ENCODE measurements around the gene DGUOK. TPM values are rescaled to one million over a fixed set of nuclear protein-coding genes. Genes with fewer than 3 reads are reported as not detected.

DGUOK gene
- total and polyA plus RNA-seq, 2 experiments from 2014 or later: 68.0 to 116 TPM

GRCh38 chr2:74005786-74006185 is 79.1 kb downstream of the DGUOK start:
- Histone ChIP-seq H3K9me2 (replicated peaks; ENCODE audit: insufficient read depth) (no peaks in the 10 kb centered on the region), H3K4me3 (no peak overlapping the region), H3K27ac (no peak overlapping the region), H4K20me1 (ENCODE audit: insufficient read depth, poor library complexity, severe bottlenecking) (peaks cover 93% of the 10 kb centered on the region), H3K4me1 (ENCODE audit: insufficient read depth) (peaks cover 30% of the 10 kb centered on the region), H3K9me3 (ENCODE audit: low read depth) (no peaks in the 10 kb centered on the region), H3K36me3 (replicated peaks; ENCODE audit: insufficient read depth, low read depth) (no peaks in the 10 kb centered on the region), H3K27me3 (no peaks in the 10 kb centered on the region), H3K4me2 (no peak overlapping the region), H3K79me2 (peaks cover 92% of the 10 kb centered on the region), H2AFZ (no peak overlapping the region)
- DNase-seq (ENCODE audit: low spot score): no peak
- 93% methylated on average over 8 of the region's 8 CpGs for WGBS (ENCODE audit: low lambda C conversion rate, missing lambda C conversion rate)
- TF ChIP-seq EZH2 (IDR thresholded peaks at IDR 0.05; ENCODE audit: borderline replicate concordance): no peak
- TF ChIP-seq, protein P1, sequence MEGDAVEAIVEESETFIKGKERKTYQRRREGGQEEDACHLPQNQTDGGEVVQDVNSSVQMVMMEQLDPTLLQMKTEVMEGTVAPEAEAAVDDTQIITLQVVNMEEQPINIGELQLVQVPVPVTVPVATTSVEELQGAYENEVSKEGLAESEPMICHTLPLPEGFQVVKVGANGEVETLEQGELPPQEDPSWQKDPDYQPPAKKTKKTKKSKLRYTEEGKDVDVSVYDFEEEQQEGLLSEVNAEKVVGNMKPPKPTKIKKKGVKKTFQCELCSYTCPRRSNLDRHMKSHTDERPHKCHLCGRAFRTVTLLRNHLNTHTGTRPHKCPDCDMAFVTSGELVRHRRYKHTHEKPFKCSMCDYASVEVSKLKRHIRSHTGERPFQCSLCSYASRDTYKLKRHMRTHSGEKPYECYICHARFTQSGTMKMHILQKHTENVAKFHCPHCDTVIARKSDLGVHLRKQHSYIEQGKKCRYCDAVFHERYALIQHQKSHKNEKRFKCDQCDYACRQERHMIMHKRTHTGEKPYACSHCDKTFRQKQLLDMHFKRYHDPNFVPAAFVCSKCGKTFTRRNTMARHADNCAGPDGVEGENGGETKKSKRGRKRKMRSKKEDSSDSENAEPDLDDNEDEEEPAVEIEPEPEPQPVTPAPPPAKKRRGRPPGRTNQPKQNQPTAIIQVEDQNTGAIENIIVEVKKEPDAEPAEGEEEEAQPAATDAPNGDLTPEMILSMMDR (IDR thresholded peaks at IDR 0.05; ENCODE audit: poor library complexity): no peak

GRCh38 chr2:74006459-74006858 is 79.8 kb downstream of the DGUOK start:
- H3K4me2 ChIP-seq: no peak overlapping the region
- no peak overlapping the region for H3K27ac ChIP-seq
- no peaks in the 10 kb centered on the region for H3K36me3 ChIP-seq (replicated peaks; ENCODE audit: insufficient read depth, low read depth)
- TF ChIP-seq EZH2phosphoT487 (IDR thresholded peaks at IDR 0.05; ENCODE audit: low read depth, severe bottlenecking, unreplicated experiment) (no peak), EZH2 (IDR thresholded peaks at IDR 0.05; ENCODE audit: borderline replicate concordance) (no peak)
- TF ChIP-seq, protein P1 (IDR thresholded peaks at IDR 0.05; ENCODE audit: poor library complexity): no peak
- H3K4me3 ChIP-seq: no peak overlapping the region
- peaks cover 88% of the 10 kb centered on the region for H4K20me1 ChIP-seq (ENCODE audit: insufficient read depth, poor library complexity, severe bottlenecking)
- peaks cover 24% of the 10 kb centered on the region for H3K4me1 ChIP-seq (ENCODE audit: insufficient read depth)
- H3K79me2 ChIP-seq: peaks cover 92% of the 10 kb centered on the region
- DNase-seq (ENCODE audit: low spot score): no peak
- no peaks in the 10 kb centered on the region for H3K27me3 ChIP-seq
- H3K9me3 ChIP-seq (ENCODE audit: low read depth): no peaks in the 10 kb centered on the region
- H2AFZ ChIP-seq: no peak overlapping the region
- WGBS (ENCODE audit: low lambda C conversion rate, missing lambda C conversion rate): 58% methylated on average over 7 of the region's 7 CpGs
- no peaks in the 10 kb centered on the region for H3K9me2 ChIP-seq (replicated peaks; ENCODE audit: insufficient read depth)

GRCh38 chr2:74007121-74007520 is 80.4 kb downstream of the DGUOK start:
- Histone ChIP-seq H3K27ac (no peak overlapping the region), H3K79me2 (peaks cover 92% of the 10 kb centered on the region), H3K4me3 (no peak overlapping the region), H3K27me3 (no peaks in the 10 kb centered on the region), H3K4me1 (ENCODE audit: insufficient read depth) (peaks cover 19% of the 10 kb centered on the region), H2AFZ (no peak overlapping the region), H3K36me3 (replicated peaks; ENCODE audit: insufficient read depth, low read depth) (no peaks in the 10 kb centered on the region), H4K20me1 (ENCODE audit: insufficient read depth, poor library complexity, severe bottlenecking) (peaks cover 86% of the 10 kb centered on the region), H3K9me2 (replicated peaks; ENCODE audit: insufficient read depth) (no peaks in the 10 kb centered on the region), H3K9me3 (ENCODE audit: low read depth) (no peaks in the 10 kb centered on the region), H3K4me2 (no peak overlapping the region)
- TF ChIP-seq EZH2 (IDR thresholded peaks at IDR 0.05; ENCODE audit: borderline replicate concordance): no peak
- whole genome bisulfite sequencing (ENCODE audit: low lambda C conversion rate, missing lambda C conversion rate): 65% methylated on average over 4 of the region's 4 CpGs
- DNase-seq (ENCODE audit: low spot score): no peak

- peaks cover 96% of the 10 kb centered on the region for H3K79me2 ChIP-seq
- no peaks in the 10 kb centered on the region for H3K9me3 ChIP-seq (ENCODE audit: low read depth)
- H3K27me3 ChIP-seq: no peaks in the 10 kb centered on the region
- peaks cover 16% of the 10 kb centered on the region for H3K4me1 ChIP-seq (ENCODE audit: insufficient read depth)
- peaks cover 88% of the 10 kb centered on the region for H4K20me1 ChIP-seq (ENCODE audit: insufficient read depth, poor library complexity, severe bottlenecking)
- no peaks in the 10 kb centered on the region for H3K36me3 ChIP-seq (replicated peaks; ENCODE audit: insufficient read depth, low read depth)
- no peak overlapping the region for H3K4me3 ChIP-seq
- no peak overlapping the region for H3K27ac ChIP-seq
- H3K4me2 ChIP-seq: no peak overlapping the region
- 88% methylated on average over 5 of the region's 5 CpGs for WGBS (ENCODE audit: low lambda C conversion rate, missing lambda C conversion rate)
- DNase-seq (ENCODE audit: low spot score): no peak
- H3K9me2 ChIP-seq (replicated peaks; ENCODE audit: insufficient read depth): no peaks in the 10 kb centered on the region
- no peak overlapping the region for H2AFZ ChIP-seq
- TF ChIP-seq, protein P1 (IDR thresholded peaks at IDR 0.05; ENCODE audit: poor library complexity): no peak
Measured at GRCh38 chr2:74007711-74008110, 81.0 kb downstream of the DGUOK start.

Small RNA genes within 50 kb of the gene (small RNA-seq; reads per million reads assigned to genes)
- gene AC110801.1: not detected
- gene RNA5SP97: not detected

Other genes starting within 250 kb of the DGUOK start
- 45.1 and 68.2 TPM in 2 replicates for gene TPRKB, start 189.5 kb upstream of the DGUOK start, total RNA-seq
- 37.2 and 40.5 TPM in 2 replicates for gene TPRKB, start 189.5 kb upstream of the DGUOK start, polyA plus RNA-seq
- gene DUSP11, start 146.8 kb upstream of the DGUOK start, total RNA-seq: 32.9 and 37.2 TPM in 2 replicates
- 30.8 and 38.2 TPM in 2 replicates for gene DUSP11, start 146.8 kb upstream of the DGUOK start, polyA plus RNA-seq
- gene C2orf78, start 142.7 kb upstream of the DGUOK start, total RNA-seq: not detected in 2 replicates
- gene C2orf78, start 142.7 kb upstream of the DGUOK start, polyA plus RNA-seq: not detected in 2 replicates
- gene STAMBP, start 97.9 kb upstream of the DGUOK start, total RNA-seq: 34.3 and 55.2 TPM in 2 replicates
- 40.0 and 43.0 TPM in 2 replicates for gene STAMBP, start 97.9 kb upstream of the DGUOK start, polyA plus RNA-seq
- gene ACTG2, start 33.9 kb upstream of the DGUOK start, total RNA-seq: 20.3 and 25.6 TPM in 2 replicates
- 41.1 and 44.5 TPM in 2 replicates for gene ACTG2, start 33.9 kb upstream of the DGUOK start, polyA plus RNA-seq
- 11.5 and 14.5 TPM in 2 replicates for gene TET3, start 58.0 kb downstream of the DGUOK start, total RNA-seq
- 3.6 TPM in 2 replicates for gene TET3, start 58.0 kb downstream of the DGUOK start, polyA plus RNA-seq
- 43.8 and 60.3 TPM in 2 replicates for gene BOLA3, start 221.0 kb downstream of the DGUOK start, total RNA-seq
- 49.0 and 56.3 TPM in 2 replicates for gene BOLA3, start 221.0 kb downstream of the DGUOK start, polyA plus RNA-seq

Measured in hepatocyte (in vitro differentiated cells).